ENCODE measurements around the gene PRKRIP1. TPM values are rescaled to one million over a fixed set of nuclear protein-coding genes. Genes with fewer than 3 reads are reported as not detected.
A peak's percentile ranks its signal among the peaks of the same experiment; 100 is the strongest.

Gene PRKRIP1
- total and polyA plus RNA-seq, 2 experiments from 2014 or later, result 25.5 to 29.1 TPM

- Mint-ChIP-seq H3K36me3 (ENCODE audit: low read depth) (peaks cover 2% of the 10 kb centered on the region; the same call in 2 of the 3 replicates), H3K4me1 (peaks cover 4% of the 10 kb centered on the region; the same call in 1 of the 3 replicates), H3K9me3 (no peaks in the 10 kb centered on the region), H3K4me3 (no peak overlapping the region), H3K27ac (no peak overlapping the region), H3K27me3 (ENCODE audit: insufficient read depth, low read depth, poor library complexity) (peaks cover 5% of the 10 kb centered on the region)
- H3K79me2 ChIP-seq (replicated peaks; ENCODE audit: insufficient read depth), result no peaks in the 10 kb centered on the region
- H3K36me3 ChIP-seq (ENCODE audit: insufficient read depth), result peaks cover under 1% of the 10 kb centered on the region; the same call in 1 of the 2 replicates
- TF ChIP-seq EZH2phosphoT487 (IDR thresholded peaks at IDR 0.05; ENCODE audit: unreplicated experiment) (no peak), CTCF (conservative IDR thresholded peaks at IDR 0.05; ENCODE audit: low read depth in 2 of 2) (peak in 1 of 2 experiments; percentile 56; a peak in 2 of 4 replicates)
- H3F3A ChIP-seq (replicated peaks; ENCODE audit: low read depth), result 0 out of 2 replicates have a peak, but pooled peaks cover 3% of the 10 kb centered on the region
- no peak overlapping the region for H3K27ac ChIP-seq (ENCODE audit: low read depth)
- H2AFZ ChIP-seq, result no peak overlapping the region
- 0 out of 2 replicates have a peak overlapping the region, but pooled peaks have one; percentile 20 for H3K4me3 ChIP-seq
- peak overlapping the region; percentile 43; the same call in 1 of the 2 replicates for H3K4me2 ChIP-seq
- no peaks in the 10 kb centered on the region for H3K4me1 ChIP-seq (ENCODE audit: insufficient read depth)
- H3K27me3 ChIP-seq (ENCODE audit: insufficient read depth), result no peaks in the 10 kb centered on the region
- H4K20me1 ChIP-seq (replicated peaks; ENCODE audit: insufficient read depth), result no peaks in the 10 kb centered on the region; the same call in 1 of the 2 replicates
- ATAC-seq, result peak; percentile 51
- H3K9me2 ChIP-seq (ENCODE audit: insufficient read depth), result no peaks in the 10 kb centered on the region
- peak; percentile 61 for DNase-seq (ENCODE audit: low spot score)
Observed at GRCh38 chr7:102451371-102452054, 55.4 kb downstream of the PRKRIP1 start.

- no peak for ATAC-seq
- H3K4me2 ChIP-seq, result no peak overlapping the region
- no peak overlapping the region for H3K27ac Mint-ChIP-seq
Observed at GRCh38 chr7:102452451-102452850, 56.3 kb downstream of the PRKRIP1 start.

GRCh38 chr7:102453319-102453718, 57.2 kb downstream of the PRKRIP1 start:
- Mint-ChIP-seq H3K4me3 (no peak overlapping the region), H3K36me3 (ENCODE audit: low read depth) (peaks cover 16% of the 10 kb centered on the region), H3K27me3 (ENCODE audit: insufficient read depth, low read depth, poor library complexity) (peaks cover 6% of the 10 kb centered on the region), H3K4me1 (peaks cover 4% of the 10 kb centered on the region; the same call in 1 of the 3 replicates), H3K9me3 (no peaks in the 10 kb centered on the region), H3K27ac (no peak overlapping the region)
- Histone ChIP-seq H3K9me2 (ENCODE audit: insufficient read depth) (no peaks in the 10 kb centered on the region), H3K4me1 (ENCODE audit: insufficient read depth) (no peaks in the 10 kb centered on the region), H3K79me2 (replicated peaks; ENCODE audit: insufficient read depth) (no peaks in the 10 kb centered on the region), H3K4me2 (no peak overlapping the region), H3F3A (replicated peaks; ENCODE audit: low read depth) (0 out of 2 replicates have a peak, but pooled peaks cover 3% of the 10 kb centered on the region), H3K27ac (ENCODE audit: low read depth) (no peak overlapping the region), H3K36me3 (ENCODE audit: insufficient read depth) (peaks cover 7% of the 10 kb centered on the region; the same call in 1 of the 2 replicates), H3K4me3 (no peak overlapping the region), H2AFZ (no peak overlapping the region), H4K20me1 (replicated peaks; ENCODE audit: insufficient read depth) (no peaks in the 10 kb centered on the region; the same call in 1 of the 2 replicates), H3K27me3 (ENCODE audit: insufficient read depth) (no peaks in the 10 kb centered on the region)
- no peak for DNase-seq (ENCODE audit: low spot score)
- no peak for ATAC-seq
- TF ChIP-seq ETS1 (IDR thresholded peaks at IDR 0.05) (no peak), ZNF114 (CRISPR knock-in tag; IDR thresholded peaks at IDR 0.05) (no peak), CREB1 (CRISPR knock-in tag; IDR thresholded peaks at IDR 0.05; ENCODE audit: low read depth) (no peak), JUNB (IDR thresholded peaks at IDR 0.05; ENCODE audit: unreplicated experiment) (no peak), POLR2AphosphoS5 (IDR thresholded peaks at IDR 0.05; ENCODE audit: low read depth) (no peak), CTCF (conservative IDR thresholded peaks at IDR 0.05; ENCODE audit: low read depth in 2 of 2) (no peak)

More at GRCh38 chr7:102452451-102452850, 56.3 kb downstream of the PRKRIP1 start:
- no peak overlapping the region for H3K4me3 ChIP-seq
- no peak for DNase-seq (ENCODE audit: low spot score)
- peaks cover 6% of the 10 kb centered on the region for H3K27me3 Mint-ChIP-seq (ENCODE audit: insufficient read depth, low read depth, poor library complexity)
- TF ChIP-seq STAT1 (IDR thresholded peaks at IDR 0.05; ENCODE audit: unreplicated experiment) (no peak), EZH2phosphoT487 (IDR thresholded peaks at IDR 0.05; ENCODE audit: unreplicated experiment) (no peak), ZNF114 (CRISPR knock-in tag; IDR thresholded peaks at IDR 0.05) (no peak), POLR2AphosphoS5 (IDR thresholded peaks at IDR 0.05; ENCODE audit: low read depth) (no peak)
- H3K4me3 Mint-ChIP-seq, result no peak overlapping the region
- H3F3A ChIP-seq (replicated peaks; ENCODE audit: low read depth), result 0 out of 2 replicates have a peak, but pooled peaks cover 3% of the 10 kb centered on the region
- no peak overlapping the region for H3K27ac ChIP-seq (ENCODE audit: low read depth)
- peaks cover 10% of the 10 kb centered on the region; the same call in 2 of the 3 replicates for H3K36me3 Mint-ChIP-seq (ENCODE audit: low read depth)
- no peaks in the 10 kb centered on the region for H3K4me1 ChIP-seq (ENCODE audit: insufficient read depth)
- no peak overlapping the region for H2AFZ ChIP-seq
- peaks cover 4% of the 10 kb centered on the region; the same call in 1 of the 3 replicates for H3K4me1 Mint-ChIP-seq
- H3K36me3 ChIP-seq (ENCODE audit: insufficient read depth), result peaks cover 7% of the 10 kb centered on the region; the same call in 1 of the 2 replicates
- H4K20me1 ChIP-seq (replicated peaks; ENCODE audit: insufficient read depth), result no peaks in the 10 kb centered on the region; the same call in 1 of the 2 replicates
- H3K9me3 Mint-ChIP-seq, result no peaks in the 10 kb centered on the region
- no peaks in the 10 kb centered on the region for H3K27me3 ChIP-seq (ENCODE audit: insufficient read depth)
- H3K9me2 ChIP-seq (ENCODE audit: insufficient read depth), result no peaks in the 10 kb centered on the region
- no peaks in the 10 kb centered on the region for H3K79me2 ChIP-seq (replicated peaks; ENCODE audit: insufficient read depth)

Measured in GM23338 (cell line).